SK-N-SH (cell line): Measurements from ENCODE around the gene DUT.

ENCODE experiments used
- CTCF ChIP-seq: fragments of 200-600 bp; sonication (generic); IDR thresholded peaks from 2 replicates; pipeline ENCODE4 v1.6.1; 2017; ENCODE audit warnings: antibody characterized with exemption, mild to moderate bottlenecking, moderate library complexity
- EP300 ChIP-seq, 2 experiments: IDR thresholded peaks; 2 replicates each; pipeline versions ENCODE4 v1.4.0 to v1.6.1; 2012; ENCODE audit warnings: borderline replicate concordance in 1 of 2, low read depth in 1 of 2, low read length in 1 of 2
- RFX5 ChIP-seq: IDR thresholded peaks from 2 replicates; pipeline ENCODE4 v1.6.1; 2012; ENCODE audit warnings: mild to moderate bottlenecking, improper control_type of control experiment, low read length

GRCh38 chr15:48282216-48282615, 49.0 kb upstream of the DUT start:
- no peak for TF ChIP-seq EP300 (IDR thresholded peaks at IDR 0.05; ENCODE audit: borderline replicate concordance in 1 of 2, low read depth in 1 of 2, low read length in 1 of 2)
- no peak for TF ChIP-seq CTCF
- no peak for TF ChIP-seq RFX5
